HG03196 (cell line): ENCODE measurements around the gene OVOL1.

Experiments
- ATAC-seq: cut with Tn5 transposase; IDR thresholded peaks from one replicate; pipeline ENCODE4 v1.9.1; 2021; ENCODE audit not compliant: unreplicated experiment

Gene OVOL1

DNA sequence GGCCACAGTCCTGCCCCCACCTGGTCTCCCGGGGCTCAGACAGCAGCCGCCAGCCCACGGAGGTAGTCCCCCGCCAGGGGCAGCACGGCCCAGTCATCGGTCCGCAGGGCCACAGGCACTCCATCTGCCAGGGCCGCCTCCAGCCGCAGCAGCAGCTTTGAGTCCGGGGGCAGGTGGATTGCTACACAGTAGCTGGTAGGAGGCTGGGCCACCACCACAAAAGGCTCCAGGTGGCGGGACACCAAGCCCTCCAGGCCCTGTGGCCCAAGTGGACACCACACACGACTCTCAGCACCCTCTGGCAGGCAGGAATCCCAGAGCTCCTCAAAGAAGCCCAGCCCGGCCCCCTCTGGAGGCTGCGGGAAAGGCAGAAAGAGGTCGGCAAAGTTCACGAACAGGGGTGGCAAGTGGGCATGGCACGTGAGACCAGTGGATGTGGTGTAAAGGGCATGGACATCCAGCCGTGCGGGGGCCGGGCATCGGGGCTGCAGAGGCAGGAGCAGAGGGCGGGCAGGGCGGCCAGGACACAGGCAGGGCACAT lies 9.0 kb upstream of the OVOL1 start:
- ATAC-seq, result no peak

DNA sequence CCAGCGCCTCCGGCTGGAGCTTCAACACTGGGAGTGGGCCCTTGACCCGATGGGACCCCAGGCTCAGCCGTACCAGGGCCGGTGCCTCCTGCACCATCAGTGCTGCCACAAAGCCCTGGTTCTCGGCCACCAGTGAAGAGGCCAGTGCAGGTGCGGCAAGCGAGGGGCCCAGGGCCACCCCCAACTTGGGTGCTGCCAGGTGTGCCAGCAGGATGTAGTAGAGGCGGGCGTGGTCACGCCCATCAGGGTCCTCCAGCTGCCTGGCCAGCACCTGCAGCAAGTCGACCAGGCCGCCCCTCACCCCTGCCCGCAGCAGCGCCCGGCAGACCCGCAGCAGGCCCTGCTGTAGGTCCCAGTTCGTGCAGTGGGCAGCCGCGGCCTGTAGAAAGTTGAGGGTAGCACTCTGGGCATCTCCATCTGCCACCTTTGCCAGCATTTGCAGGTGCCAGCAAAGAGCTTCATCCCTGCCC lies 8.4 kb upstream of the OVOL1 start:
- ATAC-seq, result no peak

DNA sequence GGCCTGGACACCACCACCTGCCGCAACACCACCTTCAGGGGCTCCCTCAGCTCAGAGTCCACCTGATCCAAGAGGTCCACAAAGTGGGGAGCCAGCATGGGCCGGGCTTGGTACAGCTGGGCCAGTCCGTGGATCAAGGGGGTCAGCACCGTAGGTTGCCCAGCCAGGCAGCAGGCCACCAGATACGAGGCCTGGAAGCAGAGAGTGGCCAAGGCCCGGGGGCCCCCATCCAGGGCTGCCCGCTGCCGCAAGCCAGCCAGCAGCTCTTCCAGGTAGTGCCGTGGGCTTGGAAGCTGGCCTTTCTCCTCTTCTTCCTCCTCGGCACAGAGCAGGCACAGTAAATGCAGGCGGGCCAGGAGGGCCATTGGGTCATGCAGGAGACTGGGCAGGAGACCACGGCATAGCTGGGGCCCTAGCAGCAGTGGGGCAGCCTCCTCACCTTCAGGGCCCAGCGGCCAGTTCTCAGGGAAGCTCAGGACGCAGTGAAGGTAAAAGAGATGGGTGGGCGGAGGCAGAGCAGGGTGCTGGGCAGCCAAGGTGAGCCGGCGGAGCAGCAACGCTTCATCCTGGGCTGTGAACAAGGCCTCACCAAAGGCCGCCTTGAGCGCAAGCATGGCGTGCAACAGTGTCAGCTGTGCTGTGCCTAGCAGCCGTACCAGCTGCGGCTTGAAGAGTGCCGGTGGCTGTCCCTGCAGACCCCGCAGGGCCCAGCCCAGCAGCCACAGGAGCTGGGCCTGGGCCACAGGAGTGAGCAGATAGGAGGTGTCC lies 7.8 kb upstream of the OVOL1 start:
- ATAC-seq, result no peak

DNA sequence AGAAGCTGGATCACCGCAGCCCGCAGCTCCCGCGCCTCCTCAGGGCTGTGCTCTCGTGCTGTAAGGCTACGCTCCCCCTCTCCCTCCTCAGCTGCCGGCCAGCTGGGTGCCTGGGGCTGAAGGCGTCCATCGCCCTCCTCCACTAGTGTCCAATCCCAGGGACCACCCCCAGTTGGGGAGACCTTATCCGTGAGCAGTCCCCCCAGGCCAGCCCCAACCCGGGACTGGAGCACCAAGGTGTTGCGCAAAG lies 7.3 kb upstream of the OVOL1 start:
- ATAC-seq, result no peak

DNA sequence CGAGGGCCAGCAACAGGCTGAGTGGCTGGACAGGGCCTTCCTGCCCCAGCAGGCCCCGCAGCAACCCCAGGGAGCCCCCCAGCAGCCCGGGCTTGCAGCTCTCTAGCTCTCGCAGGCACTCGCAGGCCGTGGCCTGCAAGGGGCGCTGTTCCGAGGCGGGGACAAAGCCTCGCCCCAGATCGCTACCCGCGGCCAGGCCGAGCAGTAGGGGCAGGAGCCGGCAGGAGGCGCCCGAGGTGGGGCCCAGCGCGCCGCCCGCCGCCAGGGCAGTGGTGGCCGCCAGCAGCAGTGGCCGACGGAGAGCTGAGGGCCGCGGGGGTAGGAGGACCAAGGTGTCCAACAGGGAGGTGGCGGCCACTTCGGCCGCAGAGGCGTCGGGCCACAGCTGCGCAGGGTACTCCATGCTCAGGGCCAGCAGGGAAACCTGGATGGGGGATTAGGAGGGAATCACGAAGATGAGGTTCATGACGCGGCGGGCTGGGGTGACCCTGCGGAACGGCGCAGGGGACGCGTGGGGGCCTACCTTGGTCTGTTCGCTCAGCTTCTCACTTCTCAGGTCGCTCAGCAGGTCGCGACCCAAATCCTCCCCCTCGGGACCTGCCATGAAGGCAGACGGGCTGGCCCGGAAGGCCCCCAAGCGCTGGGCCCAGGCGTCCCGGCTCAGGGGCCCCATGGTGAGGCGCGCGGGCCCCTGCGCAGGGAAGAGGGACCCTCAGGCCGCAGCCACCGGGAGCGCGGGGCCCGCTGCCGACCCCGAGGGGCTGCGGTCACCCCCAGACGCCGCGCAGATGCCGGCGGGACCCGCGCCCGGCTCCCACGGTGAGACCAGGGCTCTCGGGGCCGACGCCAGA lies 6.7 kb upstream of the OVOL1 start:
- ATAC-seq, result peak; percentile 51

DNA sequence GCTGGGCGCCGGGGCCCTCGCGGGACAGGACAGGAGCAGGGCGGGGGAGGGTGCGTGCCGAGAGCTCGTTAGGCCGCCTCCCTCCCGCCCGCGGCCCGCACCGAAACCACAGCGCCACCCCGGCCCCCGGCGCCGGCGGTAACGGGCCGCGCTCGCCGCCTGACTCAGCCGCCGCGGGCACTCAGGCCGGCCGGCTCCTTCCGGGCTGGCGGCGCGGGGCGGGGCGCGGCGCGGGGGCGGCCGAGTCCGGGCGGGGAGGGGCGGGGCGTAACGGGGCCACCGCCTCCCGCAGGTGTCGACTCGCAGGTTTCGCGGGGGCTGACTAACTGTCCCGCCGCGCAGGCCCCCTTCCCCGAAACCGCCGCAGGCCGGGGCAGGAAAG lies 6.1 kb upstream of the OVOL1 start, which contains the start of gene AP5B1:
Gene AP5B1 (minus strand): TSS at position 207 of the 382 bp plus-strand sequence. CDS start 385 bp downstream, outside the sequence.
- ATAC-seq, result peak; percentile 30

DNA sequence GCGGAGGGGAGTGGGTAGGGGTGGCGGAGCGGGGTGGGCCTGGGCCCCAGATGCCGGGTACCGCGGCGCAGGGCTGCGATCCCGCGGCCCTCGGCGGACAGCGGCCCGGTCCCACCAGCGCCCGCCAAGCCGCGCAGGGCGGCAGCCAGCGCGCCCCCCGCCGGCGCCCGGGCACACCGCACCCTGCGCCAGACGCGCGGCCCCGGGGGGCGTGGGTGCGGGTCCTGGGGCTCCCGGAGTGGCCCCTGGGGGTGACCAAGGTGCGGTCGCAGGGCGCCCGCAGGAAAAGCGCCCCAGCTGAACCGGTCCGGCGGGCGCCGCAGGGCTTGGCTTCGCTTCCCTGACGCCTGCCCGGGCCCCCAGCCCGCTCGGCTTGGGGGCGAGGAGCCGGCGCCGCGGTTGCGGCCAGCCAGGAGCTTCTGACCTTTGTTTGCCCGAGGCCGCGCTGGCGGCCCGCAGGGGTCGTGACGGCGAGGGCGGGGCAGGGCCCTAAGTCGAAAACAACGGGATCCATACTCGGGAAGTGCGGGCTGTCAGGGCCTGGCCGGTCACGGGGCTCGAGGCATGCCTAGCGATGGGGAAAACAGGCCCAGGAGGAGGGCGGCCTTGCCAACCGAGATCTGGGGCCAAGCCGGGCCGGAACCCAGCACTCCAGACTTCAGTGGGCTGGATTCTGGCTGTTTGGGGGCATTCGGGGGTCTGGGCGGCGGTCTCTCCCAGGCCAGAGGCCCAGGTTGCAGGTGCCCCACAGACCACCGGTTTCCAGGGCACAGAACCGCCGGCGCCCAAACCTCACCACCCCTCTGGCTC lies 5.5 kb upstream of the OVOL1 start:
- peak; percentile 13 for ATAC-seq

DNA sequence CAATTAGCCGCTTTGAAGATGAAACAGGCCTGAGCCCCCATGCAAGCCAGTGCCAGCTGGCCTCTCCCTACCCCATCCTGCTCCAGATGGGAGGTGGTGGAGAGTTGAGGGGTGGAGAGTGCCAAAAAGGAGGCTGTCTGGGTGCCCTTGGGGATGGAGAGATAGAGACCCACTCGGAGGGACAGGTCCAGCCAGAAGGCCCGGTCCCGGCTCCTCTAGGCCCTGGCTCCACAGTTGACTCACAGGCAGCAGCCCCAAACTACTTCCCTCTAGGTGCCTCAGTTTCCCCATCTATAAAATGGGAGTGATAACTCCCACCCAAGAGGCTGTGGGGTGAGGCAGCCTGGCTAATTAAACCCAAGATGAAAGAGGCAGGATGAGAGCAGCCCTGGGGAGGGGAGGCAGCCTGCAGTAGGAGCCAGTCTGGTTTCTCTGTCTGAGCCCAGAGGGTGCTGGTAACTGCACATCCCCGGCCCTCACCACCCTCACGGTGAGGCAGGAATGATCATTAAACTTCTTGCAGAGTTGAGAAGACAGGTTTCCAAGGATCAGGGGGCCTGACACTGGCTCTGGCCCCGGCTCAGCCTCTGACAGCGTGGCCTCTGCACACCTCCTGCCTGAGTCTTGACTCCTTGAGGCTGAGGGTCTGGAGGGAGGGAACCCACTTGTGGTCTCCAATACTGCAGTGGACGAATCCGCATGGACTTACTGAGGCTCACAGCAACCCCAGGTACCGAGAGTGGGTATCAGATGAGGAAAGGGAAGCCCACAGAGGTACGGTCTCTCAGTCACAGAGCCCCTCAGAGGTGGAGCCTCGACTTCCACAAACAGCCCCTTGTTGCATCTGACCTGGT lies 4.7 kb upstream of the OVOL1 start:
- ATAC-seq, result no peak

DNA sequence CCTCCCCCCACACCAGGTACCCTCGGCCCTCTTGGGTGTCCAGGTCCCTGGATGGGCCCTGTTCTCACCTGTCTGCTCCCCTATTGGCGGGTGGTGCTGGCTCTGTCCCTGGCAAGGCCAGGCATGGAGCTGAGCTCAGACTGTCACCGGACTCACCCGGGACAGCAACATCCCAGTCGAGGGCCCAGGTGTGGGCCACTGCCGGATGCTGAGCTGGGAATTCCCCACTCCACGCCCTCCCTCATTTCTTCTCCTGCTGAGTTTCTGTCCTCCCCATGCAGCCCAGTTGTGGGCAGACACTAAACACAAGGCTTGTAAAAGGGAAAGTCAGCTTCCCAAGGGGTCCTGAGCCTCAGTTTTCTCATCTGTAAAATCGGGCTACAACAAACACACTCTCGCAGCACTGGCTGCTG lies 4.0 kb upstream of the OVOL1 start:
- ATAC-seq, result no peak

DNA sequence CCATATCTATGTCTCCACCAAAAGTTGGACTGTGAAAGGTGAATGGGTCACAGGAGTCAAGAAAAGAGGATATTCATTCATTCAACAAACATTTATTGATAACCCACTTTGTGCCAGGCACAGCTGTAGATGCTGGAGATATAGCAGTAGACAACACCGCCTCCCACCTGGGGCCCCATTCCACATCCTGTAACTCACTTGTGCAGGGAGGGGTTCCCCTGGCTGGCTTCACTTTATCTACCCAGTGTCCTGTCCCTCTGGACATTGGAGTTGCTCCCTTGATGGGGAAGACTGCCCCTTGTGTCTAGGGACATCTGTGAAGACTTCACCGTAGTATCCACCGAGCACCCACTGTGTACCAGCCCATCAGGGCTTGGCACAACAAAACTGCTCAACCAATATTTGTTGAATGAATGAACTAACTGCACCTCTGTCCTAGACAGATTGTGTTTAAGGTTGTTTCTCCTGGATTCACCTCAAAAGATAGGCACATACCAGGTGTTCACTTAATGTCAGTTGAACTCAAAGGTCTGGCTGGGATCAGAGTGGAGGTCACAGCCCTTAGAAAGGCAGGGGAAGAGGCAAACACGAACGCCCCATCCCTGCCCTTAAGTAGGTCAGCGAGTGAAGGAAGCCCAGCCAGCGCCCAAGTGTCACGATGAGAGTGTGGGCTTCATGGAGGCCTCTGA lies 1.4 kb upstream of the OVOL1 start:
- ATAC-seq, result no peak

DNA sequence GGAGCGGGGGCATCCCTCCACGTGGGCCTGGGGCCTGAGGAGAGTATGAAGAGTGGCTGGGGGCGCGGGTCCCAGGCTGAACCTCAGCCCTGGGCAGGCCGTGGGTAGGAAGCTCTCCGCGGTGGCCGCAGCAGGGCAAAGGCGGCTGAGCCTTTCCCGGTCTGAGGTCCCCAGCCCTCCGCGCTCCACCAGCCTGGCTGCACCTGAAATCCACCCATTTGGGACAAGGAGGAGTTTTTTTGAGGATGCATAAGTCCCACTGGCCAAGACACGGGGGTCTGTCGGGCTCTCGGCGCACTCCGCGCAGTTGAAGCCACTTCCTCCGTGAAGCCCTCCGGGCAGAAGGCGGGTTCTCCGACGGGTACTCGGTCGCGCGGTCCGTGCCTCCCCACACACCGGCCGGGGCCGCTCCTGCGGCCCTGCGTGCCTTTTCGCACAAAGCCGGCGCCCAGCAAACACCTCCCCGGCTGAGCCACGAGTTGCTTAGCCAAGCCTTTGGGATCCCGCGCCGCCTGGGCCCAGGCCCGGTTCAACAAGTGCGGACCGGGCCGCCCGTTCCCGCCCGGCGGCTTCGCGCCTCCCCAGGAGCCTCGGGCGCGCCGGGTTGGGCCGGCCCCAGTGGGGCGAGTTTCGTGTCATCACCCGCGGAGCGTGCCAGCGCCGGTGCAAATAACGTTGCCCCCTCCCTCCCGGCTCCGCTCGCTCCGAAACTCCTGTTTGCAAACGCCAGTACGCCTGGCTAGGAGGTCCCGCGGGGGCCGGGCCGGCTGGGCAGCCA lies 666 bp upstream of the OVOL1 start:
- no peak for ATAC-seq

DNA sequence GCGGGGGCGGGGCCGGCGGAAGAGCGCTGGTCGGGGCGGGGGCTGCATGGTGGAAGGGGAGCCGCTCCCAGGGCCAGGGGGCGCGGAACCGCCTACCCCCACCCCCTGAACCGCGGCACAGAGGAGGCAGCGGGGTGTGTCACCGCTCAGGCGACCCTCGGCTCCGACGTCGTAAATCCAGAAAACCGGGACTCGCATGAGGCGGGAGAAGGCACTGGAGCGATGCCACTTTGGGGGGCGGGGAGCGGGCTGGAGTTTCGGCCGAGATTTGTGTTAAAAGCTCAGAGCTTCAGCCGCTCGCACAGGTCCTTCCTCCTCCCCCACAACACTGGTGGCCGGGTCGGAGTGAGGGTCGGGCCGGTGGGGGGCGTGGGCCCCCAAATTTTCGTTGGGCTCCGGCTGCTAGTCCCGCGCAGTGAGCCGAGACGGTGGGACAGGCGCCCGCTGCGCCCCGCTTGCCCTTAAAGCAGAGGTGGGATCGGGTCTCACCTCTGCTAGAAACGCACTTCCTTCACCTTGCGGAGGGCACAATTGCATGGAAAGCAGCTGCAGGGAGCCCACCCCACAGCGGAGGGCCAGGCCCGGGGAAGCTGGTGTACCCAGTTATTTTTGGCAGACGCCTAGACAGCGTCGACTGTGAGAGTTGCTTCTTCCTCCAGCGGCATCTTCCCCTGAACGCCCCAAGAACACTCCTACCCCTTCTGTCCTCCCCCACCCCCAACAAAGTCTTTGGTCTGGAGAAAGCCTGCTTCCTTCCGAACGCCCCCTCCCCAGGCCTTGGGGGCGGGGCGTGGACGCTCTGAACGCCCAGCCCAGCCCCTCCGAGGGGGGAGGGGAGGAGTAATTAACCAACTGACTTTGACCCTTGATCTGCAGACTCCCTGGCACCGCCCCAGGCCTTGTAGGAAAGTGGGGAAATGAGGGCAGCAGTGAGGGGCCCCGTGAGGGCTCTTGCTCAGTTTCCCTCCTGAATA lies 1.1 kb downstream of the OVOL1 start:
- no peak for ATAC-seq

DNA sequence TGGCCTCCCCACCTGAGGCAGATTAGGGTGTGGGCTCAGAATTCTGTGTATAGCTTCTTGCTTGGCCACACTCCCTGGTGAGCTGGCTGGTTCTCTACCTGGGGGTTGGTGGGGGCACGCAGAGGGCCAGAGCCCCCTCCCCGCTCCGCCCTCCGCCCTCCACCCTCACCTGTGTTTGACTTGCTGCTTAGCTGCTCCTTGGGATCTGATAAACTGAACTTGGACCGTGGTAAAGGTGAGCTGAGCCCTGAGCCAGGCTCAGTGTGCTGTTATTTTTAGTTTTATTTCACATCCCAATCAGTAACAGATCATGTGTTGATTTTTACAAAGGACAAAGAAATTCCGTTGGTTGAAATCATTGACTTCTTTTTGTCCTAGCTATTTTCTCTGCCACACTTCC lies 2.0 kb downstream of the OVOL1 start:
- no peak for ATAC-seq

DNA sequence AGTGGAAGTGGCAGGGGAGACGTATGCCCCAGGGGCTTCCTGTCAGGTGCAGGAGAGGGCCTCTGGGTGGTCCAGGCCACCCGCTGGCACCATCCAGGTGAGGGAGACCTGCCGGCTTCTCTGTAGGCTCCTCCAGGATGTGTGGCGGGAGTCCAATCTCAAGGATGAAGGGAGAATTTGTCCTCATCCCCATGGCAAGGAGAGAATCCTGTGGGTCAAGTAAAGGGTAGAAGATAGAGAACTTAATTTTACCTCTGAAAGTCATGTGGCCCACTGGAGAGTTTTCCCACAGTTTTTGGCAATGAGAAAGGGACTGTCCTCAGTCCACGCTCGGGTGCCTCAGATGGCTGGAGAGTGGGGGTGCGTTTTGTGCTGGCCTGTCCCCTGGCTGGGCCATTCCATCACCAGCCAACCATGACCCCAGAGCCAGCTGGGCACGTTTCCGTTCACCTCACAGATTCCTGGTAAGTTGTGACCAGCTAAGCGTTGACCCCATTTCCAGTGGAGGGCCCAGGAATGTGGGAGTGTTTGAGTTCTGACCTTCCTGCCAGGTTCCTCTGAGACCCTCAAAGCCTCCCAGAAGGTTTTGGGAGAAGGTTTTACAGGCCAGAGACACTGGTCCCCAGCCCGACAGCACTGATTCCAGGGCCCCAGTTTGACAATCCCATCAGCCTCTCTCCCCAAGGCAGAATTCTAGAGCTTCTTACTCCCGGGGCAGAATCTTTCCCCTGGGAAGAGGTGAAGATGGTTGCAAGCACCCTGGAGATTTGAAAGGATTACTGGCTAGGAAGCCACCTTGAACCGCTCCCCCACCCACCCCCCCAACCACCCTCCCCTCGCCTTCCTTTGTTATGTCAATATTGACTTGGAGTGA lies 2.6 kb downstream of the OVOL1 start:
- no peak for ATAC-seq

DNA sequence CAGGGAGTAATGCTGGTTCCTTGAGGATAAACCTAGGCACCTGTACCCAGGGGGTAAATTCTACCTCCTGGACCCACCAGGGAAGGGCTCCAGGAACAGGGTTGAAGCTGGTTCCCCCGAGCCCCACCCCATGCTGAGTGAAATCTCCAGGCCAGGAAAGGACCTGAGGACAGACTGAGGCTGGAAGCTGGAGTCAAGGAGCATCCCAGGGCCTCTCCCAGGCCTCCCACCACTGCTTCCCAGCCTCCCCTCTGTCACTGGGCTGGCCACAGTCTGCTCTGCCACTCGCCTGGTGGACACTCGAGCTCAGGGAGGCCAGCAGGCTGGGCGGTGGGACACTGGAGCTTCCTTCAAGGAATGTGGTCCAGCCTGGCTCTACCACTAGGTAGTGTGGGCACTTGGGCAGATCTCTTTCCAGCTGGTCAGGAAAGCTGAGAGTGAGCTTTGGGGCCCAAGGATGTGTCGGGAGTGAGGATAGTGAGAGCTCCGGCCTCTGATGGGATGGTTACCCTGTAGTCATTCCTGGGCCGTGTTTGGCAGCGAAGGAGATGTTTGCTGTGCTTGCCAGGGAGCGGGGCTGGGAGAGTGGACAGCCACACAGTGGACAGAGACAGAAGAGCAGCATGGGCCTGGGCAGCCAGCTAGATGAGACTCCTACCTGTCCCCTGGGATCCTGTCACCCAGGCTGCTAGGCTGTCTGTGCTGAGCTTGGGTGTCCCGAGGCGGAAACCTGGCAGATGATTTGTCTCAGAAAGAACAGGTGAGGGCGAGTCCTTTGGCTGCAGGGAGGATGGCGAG lies 3.4 kb downstream of the OVOL1 start:
- no peak for ATAC-seq
